GM23338 (cell line): ENCODE measurements around the gene TRIM63. TPM values are rescaled to one million over a fixed set of nuclear protein-coding genes. Genes with fewer than 3 reads are reported as not detected.
A peak's percentile ranks its signal among the peaks of the same experiment; 100 is the strongest.

ENCODE experiments used
- ATAC-seq: fragments of 200-7000 bp; cut with Tn5 transposase; 3 replicates; pipeline ENCODE4 v1.9.1; 2020
- DNase-seq: peaks from one replicate; pipeline ENCODE4 v3.0.0-alpha.2; 2015; ENCODE audit warnings: low spot score
- H2AFZ ChIP-seq: fragments of 200-600 bp; sonication (generic); 2 replicates; pipeline ENCODE4 v1.8.0; 2016; ENCODE audit warnings: antibody characterized with exemption, mild to moderate bottlenecking, moderate library complexity
- H3F3A ChIP-seq: fragments of 200-600 bp; sonication (generic); replicated peaks from 2 replicates; pipeline ENCODE4 v1.8.0; 2017; ENCODE audit warnings: antibody characterized with exemption, mixed run types, low read depth
- H3K27ac ChIP-seq: fragments of 200-600 bp; sonication (generic); 2 replicates; pipeline ENCODE4 v1.6.1; 2016; ENCODE audit warnings: low read depth
- H3K27me3 ChIP-seq: fragments of 200-600 bp; sonication (generic); 2 replicates; pipeline ENCODE4 v1.8.0; 2016; ENCODE audit warnings: mild to moderate bottlenecking, mixed run types, moderate library complexity; ENCODE audit not compliant: insufficient read depth
- H3K36me3 ChIP-seq: fragments of 200-600 bp; sonication (generic); 2 replicates; pipeline ENCODE4 v1.8.0; 2016; ENCODE audit warnings: mild to moderate bottlenecking; ENCODE audit not compliant: insufficient read depth
- H3K4me1 ChIP-seq: fragments of 200-600 bp; sonication (generic); 2 replicates; pipeline ENCODE4 v1.8.0; 2016; ENCODE audit warnings: mild to moderate bottlenecking, moderate library complexity; ENCODE audit not compliant: insufficient read depth
- H3K4me2 ChIP-seq: fragments of 200-600 bp; sonication (generic); 2 replicates; pipeline ENCODE4 v1.7.1; 2017; ENCODE audit warnings: mixed run types
- H3K4me3 ChIP-seq: fragments of 200-600 bp; sonication (generic); 2 replicates; pipeline ENCODE4 v1.6.1; 2016; ENCODE audit warnings: mixed run types
- H3K79me2 ChIP-seq: fragments of 200-600 bp; sonication (generic); replicated peaks from 2 replicates; pipeline ENCODE4 v1.8.0; 2017; ENCODE audit warnings: mild to moderate bottlenecking; ENCODE audit not compliant: insufficient read depth
- H3K9me2 ChIP-seq: fragments of 200-600 bp; sonication (generic); 2 replicates; pipeline ENCODE4 v1.8.0; 2017; ENCODE audit not compliant: insufficient read depth
- H4K20me1 ChIP-seq: fragments of 200-600 bp; sonication (generic); replicated peaks from 2 replicates; pipeline ENCODE4 v1.8.0; 2017; ENCODE audit warnings: mild to moderate bottlenecking; ENCODE audit not compliant: insufficient read depth
- H3K27ac Mint-ChIP-seq: 2 replicates; pipeline ENCODE4 v1.8.0; 2020; ENCODE audit warnings: inconsistent platforms, mild to moderate bottlenecking, moderate library complexity, mixed read lengths
- H3K27me3 Mint-ChIP-seq: 3 replicates; pipeline ENCODE4 v1.8.0; 2022; ENCODE audit warnings: low read depth, mild to moderate bottlenecking, moderate library complexity, mixed read lengths, inconsistent platforms; ENCODE audit not compliant: insufficient read depth, poor library complexity
- H3K36me3 Mint-ChIP-seq: 3 replicates; pipeline ENCODE4 v1.8.0; 2021; ENCODE audit warnings: low read depth, mild to moderate bottlenecking, inconsistent platforms, moderate library complexity, mixed read lengths
- H3K4me1 Mint-ChIP-seq: 3 replicates; pipeline ENCODE4 v1.8.0; 2020; ENCODE audit warnings: mild to moderate bottlenecking, inconsistent platforms, mixed read lengths
- H3K4me3 Mint-ChIP-seq: 3 replicates; pipeline ENCODE4 v1.8.0; 2021; ENCODE audit warnings: moderate library complexity, mild to moderate bottlenecking, inconsistent platforms, mixed read lengths
- H3K9me3 Mint-ChIP-seq: 3 replicates; pipeline ENCODE4 v1.8.0; 2020; ENCODE audit warnings: moderate library complexity, mild to moderate bottlenecking, inconsistent platforms, mixed read lengths
- CREB1 ChIP-seq: fragments of 250-450 bp; sonication (Bioruptor Pico); IDR thresholded peaks from 2 replicates; pipeline ENCODE4 v1.5.0; 2020; ENCODE audit warnings: low read depth, mild to moderate bottlenecking, moderate library complexity
- EZH2phosphoT487 ChIP-seq: fragments of 200-600 bp; sonication (generic); IDR thresholded peaks from one replicate; pipeline ENCODE4 v1.8.1; 2018; ENCODE audit warnings: antibody characterized with exemption; ENCODE audit not compliant: unreplicated experiment
- STAT1 ChIP-seq: IDR thresholded peaks from one replicate; pipeline ENCODE4 v1.6.1; 2016; ENCODE audit warnings: antibody characterized with exemption; ENCODE audit not compliant: unreplicated experiment
- ZNF331 ChIP-seq: fragments of 250-450 bp; sonication (Bioruptor Pico); IDR thresholded peaks from 2 replicates; pipeline ENCODE4 v1.5.0; 2020; ENCODE audit warnings: low read depth, mild to moderate bottlenecking, moderate library complexity
- polyA plus RNA-seq: library from polyadenylated mRNA; unstranded; fragments of >200 nt; fragmentation: Nextera tagmentation; extraction: Ambion mirVana; gene quantifications from 2 replicates; pipeline ENCODE4 v1.2.1, GENCODE V29; 2016
- total RNA-seq: library from RNA; depleted of rRNA; stranded (reverse); fragments of >200 nt; shearing (Covaris generic); gene quantifications from 2 replicates; pipeline ENCODE4 v1.2.3, GENCODE V29; 2014
- TF ChIP-seq, protein P1 (sequence below): IDR thresholded peaks from 2 replicates; pipeline ENCODE4 v1.6.1; 2016; ENCODE audit warnings: antibody characterized with exemption
- TF ChIP-seq, protein P2 (sequence below): IDR thresholded peaks from one replicate; pipeline ENCODE4 v1.6.1; 2018; ENCODE audit warnings: antibody characterized with exemption; ENCODE audit not compliant: unreplicated experiment
- TF ChIP-seq, protein P3 (sequence below): fragments of 250-450 bp; sonication (Bioruptor Pico); IDR thresholded peaks from 2 replicates; pipeline ENCODE4 v1.5.0; 2020; ENCODE audit warnings: mild to moderate bottlenecking, moderate library complexity

TRIM63 gene
- total and polyA plus RNA-seq, 2 experiments from 2014 or later = 0.17 TPM; not detected in 1

DNA sequence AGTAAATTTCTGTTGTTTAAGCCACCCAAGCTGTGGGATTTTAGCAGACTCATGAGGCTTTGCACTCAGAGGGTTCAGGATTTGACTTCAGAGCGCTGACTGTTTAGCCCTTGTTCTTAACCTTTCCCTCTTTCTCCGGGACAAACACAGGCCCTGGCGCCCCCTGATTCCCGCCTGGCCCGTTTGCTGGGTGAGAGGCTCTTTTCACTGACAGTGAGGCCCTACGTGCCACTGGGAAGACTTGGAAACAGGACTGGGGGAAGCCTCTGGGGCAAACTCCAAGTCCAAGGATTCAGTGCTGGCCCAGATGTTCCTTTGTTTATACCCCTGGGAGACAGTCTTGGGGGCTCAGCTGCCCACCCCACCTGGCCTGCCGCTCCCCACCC lies 11.7 kb upstream of the TRIM63 start:
- H3K4me3 Mint-ChIP-seq = no peak overlapping the region
- peak overlapping the region; percentile 99 for H2AFZ ChIP-seq

DNA sequence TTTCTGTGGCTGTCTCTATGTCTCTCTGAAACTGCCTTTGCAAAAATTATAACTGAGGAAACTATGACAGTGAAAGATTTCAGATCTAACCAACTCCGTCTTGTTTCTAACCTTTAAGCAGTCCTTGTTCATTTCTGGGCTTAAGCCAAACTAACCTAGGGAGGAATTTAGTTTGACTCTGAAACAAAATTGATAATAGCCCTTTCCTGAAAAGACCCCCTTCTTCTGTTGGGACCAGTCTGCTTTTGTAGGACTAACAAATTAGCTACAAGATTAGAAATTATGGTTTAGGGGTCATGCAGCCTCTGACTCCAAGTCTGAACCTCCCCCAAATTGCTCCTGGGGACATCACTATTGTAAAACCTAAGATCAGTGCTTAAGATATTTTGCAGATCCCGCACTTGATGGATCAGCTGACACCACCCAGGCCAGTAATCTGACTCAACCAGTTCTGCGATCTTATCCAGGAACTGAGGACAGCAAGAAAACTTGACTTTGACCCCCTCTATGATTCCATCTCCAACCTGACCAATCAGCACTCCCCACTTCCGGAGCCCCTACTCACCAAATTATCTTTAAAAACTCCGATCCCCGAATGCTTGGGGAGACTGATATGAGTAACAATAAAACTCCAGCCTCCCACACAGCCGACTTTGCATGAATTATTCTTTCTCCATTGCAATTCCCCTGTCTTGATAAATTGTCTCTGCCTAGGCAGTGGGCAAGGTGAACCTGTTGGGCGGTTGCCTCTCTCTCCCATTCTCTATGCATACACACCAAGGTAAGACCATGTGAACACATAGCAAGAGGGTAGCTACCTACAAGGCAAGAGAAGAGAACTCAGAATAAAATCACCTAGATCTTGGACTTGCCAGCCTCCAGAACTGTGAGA lies 11.1 kb upstream of the TRIM63 start:
- peak; percentile 53 for ATAC-seq
- H3K4me3 Mint-ChIP-seq = no peak overlapping the region
- no peak overlapping the region for H3K4me3 ChIP-seq

More for the DNA sequence above, 11.7 kb upstream of the TRIM63 start:
- H3K4me2 ChIP-seq = peak overlapping the region; percentile 67; the same call in 1 of the 2 replicates
- H3K27ac ChIP-seq = no peak overlapping the region
- no peaks in the 10 kb centered on the region for H4K20me1 ChIP-seq
- no peaks in the 10 kb centered on the region for H3K36me3 ChIP-seq
- no peak for TF ChIP-seq ZNF331 (CRISPR knock-in tag)
- TF ChIP-seq, protein P1, sequence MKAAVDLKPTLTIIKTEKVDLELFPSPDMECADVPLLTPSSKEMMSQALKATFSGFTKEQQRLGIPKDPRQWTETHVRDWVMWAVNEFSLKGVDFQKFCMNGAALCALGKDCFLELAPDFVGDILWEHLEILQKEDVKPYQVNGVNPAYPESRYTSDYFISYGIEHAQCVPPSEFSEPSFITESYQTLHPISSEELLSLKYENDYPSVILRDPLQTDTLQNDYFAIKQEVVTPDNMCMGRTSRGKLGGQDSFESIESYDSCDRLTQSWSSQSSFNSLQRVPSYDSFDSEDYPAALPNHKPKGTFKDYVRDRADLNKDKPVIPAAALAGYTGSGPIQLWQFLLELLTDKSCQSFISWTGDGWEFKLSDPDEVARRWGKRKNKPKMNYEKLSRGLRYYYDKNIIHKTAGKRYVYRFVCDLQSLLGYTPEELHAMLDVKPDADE = no peak
- no peak for TF ChIP-seq STAT1
- TF ChIP-seq CREB1 (CRISPR knock-in tag) = no peak
- no peak overlapping the region for H3K4me3 ChIP-seq
- ATAC-seq (peak; percentile 78), DNase-seq (peak; percentile 28)
- H3F3A ChIP-seq = no peaks in the 10 kb centered on the region
- H3K4me1 Mint-ChIP-seq = peaks cover 14% of the 10 kb centered on the region
- no peaks in the 10 kb centered on the region for H3K9me3 Mint-ChIP-seq
- no peaks in the 10 kb centered on the region for H3K9me2 ChIP-seq
- peaks cover 14% of the 10 kb centered on the region for H3K4me1 ChIP-seq
- no peaks in the 10 kb centered on the region for H3K36me3 Mint-ChIP-seq
- no peaks in the 10 kb centered on the region for H3K79me2 ChIP-seq
- H3K27ac Mint-ChIP-seq = peak overlapping the region; percentile 46; the same call in 1 of the 2 replicates
- no peaks in the 10 kb centered on the region for H3K27me3 Mint-ChIP-seq
- H3K27me3 ChIP-seq = no peaks in the 10 kb centered on the region

More for the DNA sequence above, 11.1 kb upstream of the TRIM63 start:
- Histone ChIP-seq H2AFZ (peak overlapping the region; percentile 99), H3K79me2 (no peaks in the 10 kb centered on the region), H4K20me1 (no peaks in the 10 kb centered on the region), H3K27ac (no peak overlapping the region), H3K9me2 (no peaks in the 10 kb centered on the region), H3K4me1 (peaks cover 14% of the 10 kb centered on the region), H3K36me3 (no peaks in the 10 kb centered on the region), H3K27me3 (no peaks in the 10 kb centered on the region), H3K4me2 (peak overlapping the region; percentile 67; the same call in 1 of the 2 replicates), H3F3A (no peaks in the 10 kb centered on the region)
- H3K36me3 Mint-ChIP-seq = no peaks in the 10 kb centered on the region
- no peaks in the 10 kb centered on the region for H3K27me3 Mint-ChIP-seq
- no peak for TF ChIP-seq EZH2phosphoT487
- TF ChIP-seq, protein P2, sequence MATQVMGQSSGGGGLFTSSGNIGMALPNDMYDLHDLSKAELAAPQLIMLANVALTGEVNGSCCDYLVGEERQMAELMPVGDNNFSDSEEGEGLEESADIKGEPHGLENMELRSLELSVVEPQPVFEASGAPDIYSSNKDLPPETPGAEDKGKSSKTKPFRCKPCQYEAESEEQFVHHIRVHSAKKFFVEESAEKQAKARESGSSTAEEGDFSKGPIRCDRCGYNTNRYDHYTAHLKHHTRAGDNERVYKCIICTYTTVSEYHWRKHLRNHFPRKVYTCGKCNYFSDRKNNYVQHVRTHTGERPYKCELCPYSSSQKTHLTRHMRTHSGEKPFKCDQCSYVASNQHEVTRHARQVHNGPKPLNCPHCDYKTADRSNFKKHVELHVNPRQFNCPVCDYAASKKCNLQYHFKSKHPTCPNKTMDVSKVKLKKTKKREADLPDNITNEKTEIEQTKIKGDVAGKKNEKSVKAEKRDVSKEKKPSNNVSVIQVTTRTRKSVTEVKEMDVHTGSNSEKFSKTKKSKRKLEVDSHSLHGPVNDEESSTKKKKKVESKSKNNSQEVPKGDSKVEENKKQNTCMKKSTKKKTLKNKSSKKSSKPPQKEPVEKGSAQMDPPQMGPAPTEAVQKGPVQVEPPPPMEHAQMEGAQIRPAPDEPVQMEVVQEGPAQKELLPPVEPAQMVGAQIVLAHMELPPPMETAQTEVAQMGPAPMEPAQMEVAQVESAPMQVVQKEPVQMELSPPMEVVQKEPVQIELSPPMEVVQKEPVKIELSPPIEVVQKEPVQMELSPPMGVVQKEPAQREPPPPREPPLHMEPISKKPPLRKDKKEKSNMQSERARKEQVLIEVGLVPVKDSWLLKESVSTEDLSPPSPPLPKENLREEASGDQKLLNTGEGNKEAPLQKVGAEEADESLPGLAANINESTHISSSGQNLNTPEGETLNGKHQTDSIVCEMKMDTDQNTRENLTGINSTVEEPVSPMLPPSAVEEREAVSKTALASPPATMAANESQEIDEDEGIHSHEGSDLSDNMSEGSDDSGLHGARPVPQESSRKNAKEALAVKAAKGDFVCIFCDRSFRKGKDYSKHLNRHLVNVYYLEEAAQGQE = no peak
- TF ChIP-seq, protein P3, sequence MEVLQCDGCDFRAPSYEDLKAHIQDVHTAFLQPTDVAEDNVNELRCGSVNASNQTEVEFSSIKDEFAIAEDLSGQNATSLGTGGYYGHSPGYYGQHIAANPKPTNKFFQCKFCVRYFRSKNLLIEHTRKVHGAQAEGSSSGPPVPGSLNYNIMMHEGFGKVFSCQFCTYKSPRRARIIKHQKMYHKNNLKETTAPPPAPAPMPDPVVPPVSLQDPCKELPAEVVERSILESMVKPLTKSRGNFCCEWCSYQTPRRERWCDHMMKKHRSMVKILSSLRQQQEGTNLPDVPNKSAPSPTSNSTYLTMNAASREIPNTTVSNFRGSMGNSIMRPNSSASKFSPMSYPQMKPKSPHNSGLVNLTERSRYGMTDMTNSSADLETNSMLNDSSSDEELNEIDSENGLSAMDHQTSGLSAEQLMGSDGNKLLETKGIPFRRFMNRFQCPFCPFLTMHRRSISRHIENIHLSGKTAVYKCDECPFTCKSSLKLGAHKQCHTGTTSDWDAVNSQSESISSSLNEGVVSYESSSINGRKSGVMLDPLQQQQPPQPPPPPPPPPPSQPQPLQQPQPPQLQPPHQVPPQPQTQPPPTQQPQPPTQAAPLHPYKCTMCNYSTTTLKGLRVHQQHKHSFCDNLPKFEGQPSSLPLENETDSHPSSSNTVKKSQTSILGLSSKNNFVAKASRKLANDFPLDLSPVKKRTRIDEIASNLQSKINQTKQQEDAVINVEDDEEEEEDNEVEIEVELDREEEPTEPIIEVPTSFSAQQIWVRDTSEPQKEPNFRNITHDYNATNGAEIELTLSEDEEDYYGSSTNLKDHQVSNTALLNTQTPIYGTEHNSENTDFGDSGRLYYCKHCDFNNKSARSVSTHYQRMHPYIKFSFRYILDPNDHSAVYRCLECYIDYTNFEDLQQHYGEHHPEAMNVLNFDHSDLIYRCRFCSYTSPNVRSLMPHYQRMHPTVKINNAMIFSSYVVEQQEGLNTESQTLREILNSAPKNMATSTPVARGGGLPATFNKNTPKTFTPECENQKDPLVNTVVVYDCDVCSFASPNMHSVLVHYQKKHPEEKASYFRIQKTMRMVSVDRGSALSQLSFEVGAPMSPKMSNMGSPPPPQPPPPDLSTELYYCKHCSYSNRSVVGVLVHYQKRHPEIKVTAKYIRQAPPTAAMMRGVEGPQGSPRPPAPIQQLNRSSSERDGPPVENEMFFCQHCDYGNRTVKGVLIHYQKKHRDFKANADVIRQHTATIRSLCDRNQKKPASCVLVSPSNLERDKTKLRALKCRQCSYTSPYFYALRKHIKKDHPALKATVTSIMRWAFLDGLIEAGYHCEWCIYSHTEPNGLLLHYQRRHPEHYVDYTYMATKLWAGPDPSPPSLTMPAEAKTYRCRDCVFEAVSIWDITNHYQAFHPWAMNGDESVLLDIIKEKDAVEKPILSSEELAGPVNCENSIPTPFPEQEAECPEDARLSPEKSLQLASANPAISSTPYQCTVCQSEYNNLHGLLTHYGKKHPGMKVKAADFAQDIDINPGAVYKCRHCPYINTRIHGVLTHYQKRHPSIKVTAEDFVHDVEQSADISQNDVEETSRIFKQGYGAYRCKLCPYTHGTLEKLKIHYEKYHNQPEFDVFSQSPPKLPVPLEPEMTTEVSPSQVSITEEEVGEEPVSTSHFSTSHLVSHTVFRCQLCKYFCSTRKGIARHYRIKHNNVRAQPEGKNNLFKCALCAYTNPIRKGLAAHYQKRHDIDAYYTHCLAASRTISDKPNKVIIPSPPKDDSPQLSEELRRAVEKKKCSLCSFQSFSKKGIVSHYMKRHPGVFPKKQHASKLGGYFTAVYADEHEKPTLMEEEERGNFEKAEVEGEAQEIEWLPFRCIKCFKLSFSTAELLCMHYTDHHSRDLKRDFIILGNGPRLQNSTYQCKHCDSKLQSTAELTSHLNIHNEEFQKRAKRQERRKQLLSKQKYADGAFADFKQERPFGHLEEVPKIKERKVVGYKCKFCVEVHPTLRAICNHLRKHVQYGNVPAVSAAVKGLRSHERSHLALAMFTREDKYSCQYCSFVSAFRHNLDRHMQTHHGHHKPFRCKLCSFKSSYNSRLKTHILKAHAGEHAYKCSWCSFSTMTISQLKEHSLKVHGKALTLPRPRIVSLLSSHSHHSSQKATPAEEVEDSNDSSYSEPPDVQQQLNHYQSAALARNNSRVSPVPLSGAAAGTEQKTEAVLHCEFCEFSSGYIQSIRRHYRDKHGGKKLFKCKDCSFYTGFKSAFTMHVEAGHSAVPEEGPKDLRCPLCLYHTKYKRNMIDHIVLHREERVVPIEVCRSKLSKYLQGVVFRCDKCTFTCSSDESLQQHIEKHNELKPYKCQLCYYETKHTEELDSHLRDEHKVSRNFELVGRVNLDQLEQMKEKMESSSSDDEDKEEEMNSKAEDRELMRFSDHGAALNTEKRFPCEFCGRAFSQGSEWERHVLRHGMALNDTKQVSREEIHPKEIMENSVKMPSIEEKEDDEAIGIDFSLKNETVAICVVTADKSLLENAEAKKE (CRISPR knock-in tag) = no peak
- H3K27ac Mint-ChIP-seq = no peak overlapping the region
- peaks cover 14% of the 10 kb centered on the region for H3K4me1 Mint-ChIP-seq
- H3K9me3 Mint-ChIP-seq = no peaks in the 10 kb centered on the region
- DNase-seq = no peak
